ENCODE results near the gene TOMT. TPM values are rescaled to one million over a fixed set of nuclear protein-coding genes. Genes with fewer than 3 reads are reported as not detected.

TOMT gene
- total RNA-seq, 1 donor from 2014 or later, result not detected

DNA sequence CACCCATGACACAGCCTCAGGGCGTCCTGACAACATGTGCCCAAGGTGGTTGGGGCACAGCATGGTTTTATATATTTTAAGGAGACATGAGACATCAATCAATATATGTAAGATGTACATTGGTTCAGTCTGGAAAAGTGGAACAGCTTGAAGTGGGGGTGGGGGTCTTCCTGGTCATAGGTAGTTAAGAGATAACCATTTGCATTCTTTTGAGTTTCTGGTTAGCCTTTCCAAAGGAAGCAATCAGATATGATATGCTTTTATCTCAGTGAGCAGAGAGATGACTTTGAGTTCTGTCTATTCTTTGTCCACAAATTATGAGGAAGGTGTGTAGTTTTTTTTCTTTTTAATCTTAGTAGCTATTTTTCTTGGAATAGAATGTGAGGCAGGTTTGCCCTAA, 16.9 kb downstream of the TOMT start:
- Histone ChIP-seq H3K9ac (ENCODE audit: low read length) (no peak overlapping the region), H3K4me1 (ENCODE audit: insufficient read depth, low read length) (no peaks in the 10 kb centered on the region), H3K4me3 (ENCODE audit: insufficient read depth, low read depth, low read length) (no peak overlapping the region), H3K9me3 (ENCODE audit: insufficient read depth, low read depth, low read length) (peaks cover 3% of the 10 kb centered on the region), H3K27ac (ENCODE audit: low read depth, low read length) (no peak overlapping the region), H3K79me2 (ENCODE audit: insufficient read depth, low read length) (no peaks in the 10 kb centered on the region), H2AFZ (ENCODE audit: low read depth, low read length) (no peak overlapping the region), H3K4me2 (ENCODE audit: low read length) (no peak overlapping the region), H3K27me3 (ENCODE audit: insufficient read depth, low read length) (no peaks in the 10 kb centered on the region), H3K36me3 (ENCODE audit: insufficient read depth, low read length) (no peaks in the 10 kb centered on the region), H4K20me1 (ENCODE audit: insufficient read depth, low read length) (no peaks in the 10 kb centered on the region)
- H3K27ac Mint-ChIP-seq (ENCODE audit: unreplicated experiment), result no peak overlapping the region
- H3K36me3 Mint-ChIP-seq (ENCODE audit: low read depth, unreplicated experiment), result peaks cover 4% of the 10 kb centered on the region
- FAIRE-seq (no peak), DNase-seq (ENCODE audit: low read depth) (no peak)
- H3K9me3 Mint-ChIP-seq (ENCODE audit: unreplicated experiment), result peaks cover 6% of the 10 kb centered on the region
- H3K4me3 Mint-ChIP-seq (ENCODE audit: unreplicated experiment), result no peak overlapping the region
- H3K4me1 Mint-ChIP-seq (ENCODE audit: low read depth, unreplicated experiment), result no peaks in the 10 kb centered on the region
- TF ChIP-seq EZH2 (IDR thresholded peaks at IDR 0.05; ENCODE audit: insufficient read depth, low read length), result no peak
- TF ChIP-seq, protein P1, sequence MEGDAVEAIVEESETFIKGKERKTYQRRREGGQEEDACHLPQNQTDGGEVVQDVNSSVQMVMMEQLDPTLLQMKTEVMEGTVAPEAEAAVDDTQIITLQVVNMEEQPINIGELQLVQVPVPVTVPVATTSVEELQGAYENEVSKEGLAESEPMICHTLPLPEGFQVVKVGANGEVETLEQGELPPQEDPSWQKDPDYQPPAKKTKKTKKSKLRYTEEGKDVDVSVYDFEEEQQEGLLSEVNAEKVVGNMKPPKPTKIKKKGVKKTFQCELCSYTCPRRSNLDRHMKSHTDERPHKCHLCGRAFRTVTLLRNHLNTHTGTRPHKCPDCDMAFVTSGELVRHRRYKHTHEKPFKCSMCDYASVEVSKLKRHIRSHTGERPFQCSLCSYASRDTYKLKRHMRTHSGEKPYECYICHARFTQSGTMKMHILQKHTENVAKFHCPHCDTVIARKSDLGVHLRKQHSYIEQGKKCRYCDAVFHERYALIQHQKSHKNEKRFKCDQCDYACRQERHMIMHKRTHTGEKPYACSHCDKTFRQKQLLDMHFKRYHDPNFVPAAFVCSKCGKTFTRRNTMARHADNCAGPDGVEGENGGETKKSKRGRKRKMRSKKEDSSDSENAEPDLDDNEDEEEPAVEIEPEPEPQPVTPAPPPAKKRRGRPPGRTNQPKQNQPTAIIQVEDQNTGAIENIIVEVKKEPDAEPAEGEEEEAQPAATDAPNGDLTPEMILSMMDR (IDR thresholded peaks at IDR 0.05; ENCODE audit: insufficient read depth, low read depth, low read length), result no peak
- H3K27me3 Mint-ChIP-seq (ENCODE audit: low read depth, unreplicated experiment), result peaks cover 17% of the 10 kb centered on the region

DNA sequence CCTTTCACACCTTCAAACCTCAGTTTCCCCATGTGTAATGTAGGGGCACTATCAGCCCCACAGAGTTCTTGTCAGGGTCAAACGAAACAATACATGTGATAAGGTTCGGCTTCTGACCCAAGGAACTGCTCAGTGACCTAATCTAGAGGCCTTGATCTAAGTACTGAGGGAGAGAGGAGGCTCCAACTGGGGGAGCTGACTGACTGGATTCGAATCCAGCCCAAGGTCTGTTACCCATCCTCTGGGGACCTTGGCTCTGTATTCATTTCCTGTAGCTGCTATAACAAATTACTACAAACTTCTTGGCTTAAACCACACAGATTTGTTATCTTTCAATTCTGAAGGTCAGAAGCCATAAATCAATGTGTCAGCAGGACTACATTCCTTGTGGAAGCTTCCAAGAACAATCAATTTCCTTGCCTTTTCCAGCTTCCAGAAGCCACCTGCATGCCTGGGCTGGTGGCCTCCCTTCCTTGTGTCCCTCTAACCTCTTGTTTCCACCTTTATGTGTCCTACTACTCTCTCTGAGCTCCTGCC, 17.5 kb downstream of the TOMT start:
- H3K9me3 Mint-ChIP-seq (ENCODE audit: unreplicated experiment), result peaks cover 6% of the 10 kb centered on the region
- Histone ChIP-seq H3K79me2 (ENCODE audit: insufficient read depth, low read length) (no peaks in the 10 kb centered on the region), H3K4me2 (ENCODE audit: low read length) (no peak overlapping the region), H4K20me1 (ENCODE audit: insufficient read depth, low read length) (no peaks in the 10 kb centered on the region), H3K9me3 (ENCODE audit: insufficient read depth, low read depth, low read length) (peaks cover 3% of the 10 kb centered on the region), H2AFZ (ENCODE audit: low read depth, low read length) (no peak overlapping the region), H3K4me3 (ENCODE audit: insufficient read depth, low read depth, low read length) (no peak overlapping the region), H3K9ac (ENCODE audit: low read length) (no peak overlapping the region), H3K4me1 (ENCODE audit: insufficient read depth, low read length) (no peaks in the 10 kb centered on the region), H3K27ac (ENCODE audit: low read depth, low read length) (no peak overlapping the region), H3K27me3 (ENCODE audit: insufficient read depth, low read length) (no peaks in the 10 kb centered on the region), H3K36me3 (ENCODE audit: insufficient read depth, low read length) (no peaks in the 10 kb centered on the region)
- no peak for FAIRE-seq
- no peak for DNase-seq (ENCODE audit: low read depth)
- TF ChIP-seq, protein P1 (IDR thresholded peaks at IDR 0.05; ENCODE audit: insufficient read depth, low read depth, low read length), result no peak
- TF ChIP-seq EZH2 (IDR thresholded peaks at IDR 0.05; ENCODE audit: insufficient read depth, low read length), result no peak
- peaks cover 17% of the 10 kb centered on the region for H3K27me3 Mint-ChIP-seq (ENCODE audit: low read depth, unreplicated experiment)
- H3K36me3 Mint-ChIP-seq (ENCODE audit: low read depth, unreplicated experiment), result peaks cover 4% of the 10 kb centered on the region
- H3K4me3 Mint-ChIP-seq (ENCODE audit: unreplicated experiment), result no peak overlapping the region
- no peaks in the 10 kb centered on the region for H3K4me1 Mint-ChIP-seq (ENCODE audit: low read depth, unreplicated experiment)
- H3K27ac Mint-ChIP-seq (ENCODE audit: unreplicated experiment), result no peak overlapping the region

DNA sequence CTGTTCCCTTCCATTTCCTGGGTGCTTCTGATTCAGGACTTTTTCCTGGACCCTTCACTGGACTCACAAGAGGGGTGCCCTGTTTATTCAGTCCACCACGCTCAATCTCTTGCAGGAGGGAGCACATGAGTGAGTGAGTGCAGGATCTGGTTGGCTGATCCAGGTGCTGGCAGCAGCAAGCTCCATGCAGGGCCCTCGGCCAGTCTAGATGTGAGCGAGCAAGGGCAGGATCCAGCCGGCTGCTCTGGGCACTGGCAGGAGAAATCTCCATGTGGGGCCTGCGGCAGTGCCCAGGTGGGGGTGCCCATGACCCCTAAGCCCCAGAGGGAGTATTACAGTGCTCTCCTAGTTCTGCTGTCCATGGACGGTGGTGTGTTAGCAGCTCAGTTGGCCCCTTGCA, 18.3 kb downstream of the TOMT start:
- DNase-seq (ENCODE audit: low read depth) (no peak), FAIRE-seq (no peak)
- no peaks in the 10 kb centered on the region for H3K4me1 Mint-ChIP-seq (ENCODE audit: low read depth, unreplicated experiment)

More for the DNA sequence above, 18.3 kb downstream of the TOMT start:
- Histone ChIP-seq H3K9ac (ENCODE audit: low read length) (no peak overlapping the region), H3K27me3 (ENCODE audit: insufficient read depth, low read length) (no peaks in the 10 kb centered on the region), H3K9me3 (ENCODE audit: insufficient read depth, low read depth, low read length) (peaks cover 6% of the 10 kb centered on the region), H2AFZ (ENCODE audit: low read depth, low read length) (no peak overlapping the region), H3K79me2 (ENCODE audit: insufficient read depth, low read length) (no peaks in the 10 kb centered on the region), H3K27ac (ENCODE audit: low read depth, low read length) (no peak overlapping the region), H4K20me1 (ENCODE audit: insufficient read depth, low read length) (no peaks in the 10 kb centered on the region), H3K36me3 (ENCODE audit: insufficient read depth, low read length) (no peaks in the 10 kb centered on the region), H3K4me2 (ENCODE audit: low read length) (no peak overlapping the region), H3K4me1 (ENCODE audit: insufficient read depth, low read length) (no peaks in the 10 kb centered on the region), H3K4me3 (ENCODE audit: insufficient read depth, low read depth, low read length) (no peak overlapping the region)
- Mint-ChIP-seq H3K4me3 (ENCODE audit: unreplicated experiment) (no peak overlapping the region), H3K27ac (ENCODE audit: unreplicated experiment) (no peak overlapping the region), H3K9me3 (ENCODE audit: unreplicated experiment) (peaks cover 13% of the 10 kb centered on the region), H3K36me3 (ENCODE audit: low read depth, unreplicated experiment) (peaks cover 4% of the 10 kb centered on the region), H3K27me3 (ENCODE audit: low read depth, unreplicated experiment) (peaks cover 18% of the 10 kb centered on the region)
- TF ChIP-seq, protein P1 (IDR thresholded peaks at IDR 0.05; ENCODE audit: insufficient read depth, low read depth, low read length), result no peak
- TF ChIP-seq EZH2 (IDR thresholded peaks at IDR 0.05; ENCODE audit: insufficient read depth, low read length), result no peak

Measured in astrocyte (in vitro differentiated cells and primary cell).